HS-5 (cell line): Measurements from ENCODE around the gene CLSTN1.
"Not testable (repeated sequence)": the region's sequence is repeated elsewhere in the genome, so short reads cannot be mapped to it uniquely, and the experiment has no call there.

Source experiments
- DNase-seq: peaks from one replicate; pipeline ENCODE4 v3.0.0-alpha.2; 2012; ENCODE audit warnings: low read depth

CLSTN1 gene

DNA sequence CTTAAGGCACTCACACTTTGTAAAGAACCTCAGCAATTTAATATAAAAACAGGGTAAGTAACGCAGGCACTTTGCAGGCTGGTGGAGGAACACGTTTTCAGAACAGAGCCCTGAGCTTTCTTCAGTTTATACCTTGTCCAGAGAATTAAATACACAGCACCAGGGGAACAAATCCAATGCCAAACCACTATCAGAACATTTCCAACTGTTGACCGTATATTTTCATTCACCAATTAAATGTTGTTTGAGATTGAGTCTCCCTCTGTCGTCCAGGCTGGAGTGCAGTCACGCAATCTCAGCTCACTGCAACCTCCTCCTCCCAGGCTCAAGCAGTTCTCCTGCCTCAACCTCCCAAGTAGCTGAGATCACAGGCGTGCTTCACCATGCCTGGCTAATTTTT is 29.7 kb downstream of the CLSTN1 start:
- no peak for DNase-seq

DNA sequence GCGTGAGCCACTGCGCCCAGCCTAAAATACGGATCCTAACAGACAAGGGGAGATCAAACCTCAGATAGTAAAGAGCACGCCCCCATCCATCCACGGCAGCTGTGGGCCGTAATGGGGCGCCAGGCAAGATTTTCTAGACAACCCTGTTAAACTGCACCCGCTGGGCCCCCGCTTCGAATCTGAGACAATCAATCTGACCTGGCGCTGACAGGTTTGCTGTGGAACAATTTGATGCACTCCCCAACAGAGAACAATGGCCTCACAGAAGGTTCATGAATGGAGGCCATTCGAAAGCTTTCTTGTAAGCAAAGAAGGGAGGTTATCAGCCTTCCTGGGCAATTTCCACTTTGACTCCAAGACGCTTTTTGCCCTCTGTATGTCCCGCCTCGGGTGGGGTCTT is 30.5 kb downstream of the CLSTN1 start:
- DNase-seq = no peak

GRCh38 chr1:9792156-9793042 is 31.4 kb downstream of the CLSTN1 start:
- no peak for DNase-seq

DNA sequence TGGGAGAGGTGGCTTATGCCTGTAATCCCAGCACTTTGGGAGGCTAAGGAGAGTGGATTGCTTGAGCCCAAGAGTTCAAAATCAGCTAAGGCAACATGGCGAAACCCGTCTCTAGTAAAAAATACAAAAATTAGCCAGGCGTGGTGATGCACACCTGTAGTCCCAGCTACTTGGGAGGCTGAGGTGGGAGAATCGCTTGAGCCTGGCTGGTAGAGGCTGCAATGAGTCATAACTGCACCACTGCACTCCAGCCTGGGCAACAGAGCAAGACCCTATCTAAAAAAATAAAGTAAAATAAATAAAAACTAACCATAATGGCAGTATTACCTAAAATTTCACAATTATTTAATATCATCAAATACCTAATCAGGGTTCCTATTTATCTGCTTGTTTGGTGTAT is 34.1 kb downstream of the CLSTN1 start:
- not testable (repeated sequence) for DNase-seq

GRCh38 chr1:9787702-9788101 is 36.1 kb downstream of the CLSTN1 start:
- DNase-seq = no peak

GRCh38 chr1:9785406-9785805 is 38.4 kb downstream of the CLSTN1 start:
- no peak for DNase-seq

- DNase-seq = peak; percentile 15
Observed at GRCh38 chr1:9784508-9785133, 39.1 kb downstream of the CLSTN1 start.

DNA sequence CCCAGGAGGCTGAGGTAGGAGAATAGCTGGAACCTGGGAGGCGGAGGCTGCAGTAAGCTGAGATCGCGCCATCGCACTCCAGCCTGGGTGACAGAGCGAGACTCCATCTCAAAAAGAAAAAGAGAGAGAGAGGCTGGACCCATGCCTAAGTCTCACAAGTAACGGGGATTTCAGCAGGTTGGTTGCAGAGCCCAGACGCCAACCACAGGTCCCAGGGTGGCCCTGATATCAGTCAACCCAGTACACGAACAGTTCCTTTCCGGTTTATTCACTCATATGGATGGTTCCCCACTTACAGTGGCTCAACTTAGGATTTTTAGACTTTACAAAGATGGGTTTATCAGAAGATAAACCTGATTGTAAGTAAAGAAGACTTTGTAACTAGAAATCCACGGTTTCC is 40.9 kb downstream of the CLSTN1 start:
- DNase-seq = no peak

- DNase-seq = no peak
Observed at GRCh38 chr1:9782116-9782751, 41.5 kb downstream of the CLSTN1 start.

DNA sequence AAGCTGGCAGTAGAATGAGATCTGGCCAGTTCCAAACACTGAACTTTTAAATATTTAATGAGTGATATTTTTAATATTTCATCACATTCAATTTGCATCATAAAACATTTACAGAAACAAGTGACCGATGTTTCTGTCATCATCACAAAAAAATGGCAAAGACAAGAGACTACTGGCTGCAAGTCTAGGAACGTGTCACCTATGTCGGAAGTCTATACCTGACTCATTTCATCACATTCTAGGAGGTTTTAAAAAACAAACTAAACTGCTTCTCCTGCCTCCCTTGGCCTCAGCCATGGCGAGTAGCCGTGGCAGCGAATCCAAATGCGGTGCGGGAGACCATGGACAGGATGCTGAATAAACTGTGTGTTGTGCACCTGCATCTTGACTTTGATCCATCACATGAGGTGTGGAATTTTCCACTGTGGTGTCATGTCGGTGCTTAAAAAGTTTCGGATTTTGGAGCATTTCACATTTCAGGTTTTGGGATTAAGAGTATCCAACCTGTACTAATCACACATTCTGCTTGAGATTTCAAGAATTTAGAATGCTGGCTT is 43.1 kb downstream of the CLSTN1 start:
- no peak for DNase-seq

- DNase-seq = no peak
Observed at GRCh38 chr1:9778905-9779304, 44.9 kb downstream of the CLSTN1 start.

- DNase-seq = no peak
Observed at GRCh38 chr1:9776685-9777084, 47.1 kb downstream of the CLSTN1 start.

DNA sequence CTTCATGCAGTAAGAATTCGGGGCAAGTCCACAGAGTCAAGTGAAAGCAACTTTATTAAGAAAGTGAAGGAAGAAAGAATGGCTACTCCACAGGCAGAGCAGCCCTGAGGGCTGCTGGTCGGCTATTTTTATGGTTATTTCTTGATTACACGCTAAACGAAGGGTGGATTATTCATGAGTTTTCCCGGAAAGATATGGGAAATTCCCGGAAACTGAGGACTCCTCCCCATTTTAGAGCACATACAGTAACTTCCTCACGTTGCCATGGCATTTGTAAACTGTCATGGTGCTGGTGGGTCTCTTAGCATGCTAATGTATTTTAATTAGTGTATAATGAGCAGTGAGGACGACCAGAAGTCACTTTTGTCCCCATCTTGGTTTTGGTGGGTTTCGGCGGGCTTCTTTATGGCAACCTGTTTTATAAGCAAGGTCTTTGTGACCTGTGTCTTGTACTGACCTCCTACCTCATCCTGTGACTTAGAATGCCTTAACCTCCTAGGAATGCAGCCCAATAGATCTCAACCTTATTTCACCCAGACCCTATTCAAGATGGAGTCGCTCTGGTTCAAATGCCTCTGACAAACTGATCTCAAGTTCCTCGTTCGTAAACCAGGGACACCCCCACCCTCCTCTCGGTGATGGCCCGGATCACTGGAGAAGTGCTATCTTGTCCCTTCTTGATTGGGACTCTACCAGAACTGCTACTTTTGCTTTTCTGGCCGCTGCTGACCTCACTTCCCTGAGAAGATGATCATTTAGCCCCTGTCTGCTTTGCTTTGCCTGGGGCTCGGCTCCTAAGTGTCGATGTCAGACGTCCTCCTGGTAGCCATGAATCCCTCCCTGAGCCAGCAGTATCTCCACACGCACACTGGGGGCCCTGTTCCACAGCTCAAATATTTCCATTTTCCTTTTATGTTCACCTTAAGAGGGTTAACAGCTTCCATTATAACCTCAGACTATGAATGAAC is 48.8 kb downstream of the CLSTN1 start:
- DNase-seq = no peak

DNA sequence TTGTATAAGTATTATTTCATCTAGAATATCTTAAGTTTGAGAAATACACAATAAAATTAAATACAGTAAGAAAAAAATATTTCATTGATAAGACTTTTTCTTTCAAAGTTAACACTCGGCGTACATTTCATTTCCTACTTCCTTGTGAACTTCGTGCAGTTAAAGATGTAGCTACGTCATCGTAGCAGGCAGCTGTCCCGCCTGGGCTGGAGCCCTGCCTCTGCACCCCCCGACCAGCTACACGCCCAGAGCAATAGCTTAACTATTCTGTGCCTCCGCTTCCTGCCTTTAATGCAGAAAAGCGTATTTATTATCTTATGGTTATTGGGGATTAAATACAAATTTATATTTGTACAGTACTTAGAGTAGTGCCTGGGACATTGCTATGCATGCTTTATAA is 53.5 kb downstream of the CLSTN1 start:
- DNase-seq = no peak

DNA sequence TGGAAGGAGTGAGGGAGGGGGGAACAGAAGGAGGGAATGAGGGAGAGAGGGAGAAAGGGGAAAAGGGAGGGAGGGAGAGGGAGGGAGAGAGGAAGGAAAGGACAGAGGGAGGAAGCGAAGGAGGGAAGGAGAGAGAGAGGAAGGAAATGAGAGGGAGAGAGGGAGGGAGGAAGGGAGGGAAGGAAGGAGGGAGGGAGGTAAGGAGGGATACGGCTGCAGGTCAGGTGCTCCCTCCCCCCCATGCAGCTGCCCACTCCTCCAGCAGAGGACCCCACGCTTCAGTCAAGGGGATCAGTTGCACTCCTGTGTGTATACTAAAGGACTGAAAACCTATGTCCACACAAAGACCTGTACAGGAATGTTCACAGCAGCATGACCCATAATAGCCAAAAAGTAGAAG is 54.8 kb downstream of the CLSTN1 start:
- no peak for DNase-seq

DNA sequence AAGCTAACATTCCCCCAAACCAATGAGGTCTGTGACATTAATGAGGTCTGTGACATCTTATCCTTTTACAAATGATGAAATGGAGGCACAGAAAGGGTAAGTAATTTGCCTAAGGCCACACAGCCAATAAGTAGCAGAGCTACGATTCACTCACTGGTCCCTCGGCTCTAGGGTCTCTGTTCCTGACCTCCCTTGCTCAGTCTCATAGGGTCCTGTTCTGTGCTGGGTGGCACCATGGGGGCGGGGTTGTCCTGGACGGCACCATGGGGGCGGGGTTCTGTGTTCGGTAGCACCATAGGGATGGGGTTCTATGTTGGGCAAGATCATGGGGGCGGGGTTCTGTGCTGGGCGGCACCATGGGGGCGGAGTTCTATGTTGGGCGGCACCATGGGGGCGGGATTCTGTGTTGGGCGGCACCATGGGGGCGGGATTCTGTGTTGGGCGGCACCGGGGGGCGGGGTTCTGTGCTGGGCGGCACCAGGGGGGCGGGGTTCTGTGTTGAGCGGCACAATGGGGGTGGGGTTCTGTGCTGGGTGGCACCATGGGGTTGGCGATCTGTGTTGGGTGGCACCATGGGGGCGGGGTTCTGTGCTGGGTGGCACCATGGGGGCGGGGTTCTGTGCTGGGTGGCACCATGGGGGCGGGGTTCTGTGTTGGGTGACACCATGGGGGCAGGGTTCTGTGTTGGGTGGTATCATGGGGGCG is 55.6 kb downstream of the CLSTN1 start:
- no peak for DNase-seq

DNA sequence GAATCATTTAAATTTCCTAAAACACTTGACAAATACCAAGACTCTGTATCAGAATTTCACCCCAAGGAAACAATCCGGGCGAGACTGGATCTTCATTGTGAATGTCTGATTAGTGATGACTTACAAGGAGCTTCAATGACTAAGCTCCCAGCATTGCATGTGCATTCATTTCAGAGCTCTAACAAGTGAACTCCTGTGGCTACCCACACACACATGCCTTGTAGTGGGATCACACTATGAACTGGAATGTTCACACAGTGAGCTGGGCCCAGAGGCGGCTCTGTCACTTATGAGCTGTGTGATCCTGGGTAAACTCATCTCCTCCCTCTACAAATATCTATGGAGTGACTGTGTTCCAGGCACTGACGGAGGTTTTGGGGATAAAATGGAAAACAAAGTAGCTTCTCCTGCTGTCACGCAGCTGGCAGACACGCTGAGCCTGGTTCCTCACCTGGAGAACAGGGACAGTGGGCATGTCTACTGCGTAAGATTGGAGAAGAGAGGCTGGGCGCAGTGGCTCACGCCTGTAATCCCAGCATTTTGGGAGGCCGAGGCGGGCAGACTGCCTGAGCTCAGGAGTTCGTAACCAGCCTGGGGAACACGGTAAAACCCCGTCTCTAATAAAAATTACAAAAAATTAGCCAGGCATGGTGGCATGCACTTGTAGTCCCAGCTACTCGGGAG is 56.9 kb downstream of the CLSTN1 start:
- DNase-seq = peak; percentile 99

GRCh38 chr1:9764550-9764949 is 59.2 kb downstream of the CLSTN1 start:
- no peak for DNase-seq

DNA sequence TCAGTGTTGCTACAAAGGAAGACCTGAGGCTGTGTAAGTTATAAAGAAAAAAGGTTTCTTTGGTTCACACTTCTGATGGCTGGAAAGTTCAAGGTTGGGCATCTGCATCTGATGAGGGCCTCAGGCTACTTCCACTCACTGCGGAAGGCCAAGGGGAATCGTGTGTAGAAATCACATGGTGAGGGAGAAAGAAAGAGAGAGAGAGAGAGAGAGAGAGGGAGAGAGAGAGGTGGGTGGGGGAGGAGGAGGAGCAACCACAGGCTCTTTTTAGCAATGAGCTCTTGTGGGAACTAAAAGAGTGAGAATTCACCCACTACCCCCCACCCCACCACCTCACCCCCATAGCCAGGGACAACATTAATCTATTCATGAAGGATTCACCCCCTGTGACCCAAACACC is 59.9 kb downstream of the CLSTN1 start:
- DNase-seq = no peak

GRCh38 chr1:9762446-9762845 is 61.3 kb downstream of the CLSTN1 start:
- DNase-seq = not testable (repeated sequence)
